ENCODE measurements around the gene NRXN3.

The NRXN3 gene

GRCh38 chr14:79037106-79037505 is 866.9 kb downstream of the NRXN3 start:
- DNase-seq = no peak

- DNase-seq = no peak
These were observed 867.4 kb downstream of the NRXN3 start for GRCh38 chr14:79037593-79037992.

- DNase-seq = no peak
These were observed 870.6 kb downstream of the NRXN3 start for GRCh38 chr14:79040790-79041189.

GRCh38 chr14:79043194-79043889 is 873.2 kb downstream of the NRXN3 start:
- DNase-seq = no peak

- DNase-seq = no peak
These were observed 874.9 kb downstream of the NRXN3 start for GRCh38 chr14:79044894-79045624.

- DNase-seq = no peak
These were observed 880.9 kb downstream of the NRXN3 start for GRCh38 chr14:79050787-79051727.

- no peak for DNase-seq
These were observed 881.6 kb downstream of the NRXN3 start for GRCh38 chr14:79051742-79052141.

GRCh38 chr14:79056879-79057278 is 886.7 kb downstream of the NRXN3 start:
- no peak for DNase-seq

- DNase-seq = no peak
These were observed 887.2 kb downstream of the NRXN3 start for GRCh38 chr14:79057333-79057732.

- DNase-seq = no peak
These were observed 892.1 kb downstream of the NRXN3 start for GRCh38 chr14:79062226-79062625.

- DNase-seq = no peak
These were observed 894.0 kb downstream of the NRXN3 start for GRCh38 chr14:79064214-79064613.

- no peak for DNase-seq
These were observed 904.3 kb downstream of the NRXN3 start for GRCh38 chr14:79074510-79074909.

GRCh38 chr14:79076428-79076827 is 906.3 kb downstream of the NRXN3 start:
- DNase-seq = no peak

GRCh38 chr14:79077096-79077495 is 906.9 kb downstream of the NRXN3 start:
- DNase-seq = no peak

GRCh38 chr14:79080040-79080439 is 909.9 kb downstream of the NRXN3 start:
- DNase-seq = no peak

- DNase-seq = no peak
These were observed 912.7 kb downstream of the NRXN3 start for GRCh38 chr14:79082883-79083282.

- no peak for DNase-seq
These were observed 913.2 kb downstream of the NRXN3 start for GRCh38 chr14:79083356-79083755.

- DNase-seq = no peak
These were observed 914.7 kb downstream of the NRXN3 start for GRCh38 chr14:79084861-79085260.

- no peak for DNase-seq
These were observed 919.4 kb downstream of the NRXN3 start for GRCh38 chr14:79089576-79089975.

- DNase-seq = no peak
These were observed 920.5 kb downstream of the NRXN3 start for GRCh38 chr14:79090641-79091180.

GRCh38 chr14:79091381-79091963 is 921.3 kb downstream of the NRXN3 start:
- no peak for DNase-seq

- DNase-seq = no peak
These were observed 923.4 kb downstream of the NRXN3 start for GRCh38 chr14:79093531-79093930.

- no peak for DNase-seq
These were observed 924.8 kb downstream of the NRXN3 start for GRCh38 chr14:79094951-79095350.
